HCT116 (cell line): ENCODE data around the gene GPC5.
"Not testable (repeated sequence)": the region's sequence is repeated elsewhere in the genome, so short reads cannot be mapped to it uniquely, and the experiment has no call there.

Experiments
- CEBPB ChIP-seq: IDR thresholded peaks from 2 replicates; pipeline ENCODE4 v1.6.1; 2012; ENCODE audit warnings: low read depth
- CTCF ChIP-seq, 3 experiments: fragments of 200-600 bp in 1 of 3; sonication (generic) in 1 of 3; IDR thresholded peaks in 2 of 3; conservative IDR thresholded peaks in 1 of 3; 2 replicates each; pipeline ENCODE4 v1.5.1; 2012 to 2017; ENCODE audit warnings: low read depth in 2 of 3, low read length in 2 of 3, antibody characterized with exemption in 1 of 3, borderline replicate concordance in 1 of 3, control low read depth in 1 of 3, mild to moderate bottlenecking in 1 of 3, mixed read lengths in 1 of 3, mixed run types in 1 of 3, moderate library complexity in 1 of 3; ENCODE audit not compliant: insufficient read depth in 1 of 3
- ELF1 ChIP-seq: IDR thresholded peaks from 2 replicates; pipeline ENCODE4 v1.6.1; 2012; ENCODE audit warnings: low read depth, borderline replicate concordance
- EZH2 ChIP-seq: fragments of 200-600 bp; sonication (generic); IDR thresholded peaks from 2 replicates; pipeline ENCODE4 v1.6.1; 2017; ENCODE audit warnings: antibody characterized with exemption, mixed run types
- POLR2A ChIP-seq: IDR thresholded peaks from 2 replicates; pipeline ENCODE4 v1.7.0; 2011; ENCODE audit warnings: borderline replicate concordance; ENCODE audit not compliant: insufficient read depth, insufficient read length; ENCODE audit errors: extremely low read depth
- POLR2AphosphoS5 ChIP-seq: IDR thresholded peaks from 2 replicates; pipeline ENCODE4 v1.6.1; 2011; ENCODE audit warnings: mild to moderate bottlenecking, low read depth, low read length, moderate library complexity
- ZFX ChIP-seq: fragments of 450-650 bp; IDR thresholded peaks from 2 replicates; pipeline ENCODE4 v1.6.1; 2017

- TF ChIP-seq CTCF (IDR thresholded peaks at IDR 0.05 in 2 of 3, conservative IDR thresholded peaks at IDR 0.05 in 1 of 3; ENCODE audit: borderline replicate concordance in 1 of 3, insufficient read depth in 1 of 3, low read depth in 2 of 3, low read length in 2 of 3); ZFX; POLR2A; POLR2AphosphoS5; ELF1; EZH2; CEBPB: not testable (repeated sequence)
These were observed 1084.4 kb downstream of the GPC5 start for GRCh38 chr13:92482790-92483189.
